ENCODE results near the gene SECISBP2.

GRCh38 chr9:89317282-89317681 lies 1.0 kb upstream of the SECISBP2 start:
- TF ChIP-seq, protein P1, sequence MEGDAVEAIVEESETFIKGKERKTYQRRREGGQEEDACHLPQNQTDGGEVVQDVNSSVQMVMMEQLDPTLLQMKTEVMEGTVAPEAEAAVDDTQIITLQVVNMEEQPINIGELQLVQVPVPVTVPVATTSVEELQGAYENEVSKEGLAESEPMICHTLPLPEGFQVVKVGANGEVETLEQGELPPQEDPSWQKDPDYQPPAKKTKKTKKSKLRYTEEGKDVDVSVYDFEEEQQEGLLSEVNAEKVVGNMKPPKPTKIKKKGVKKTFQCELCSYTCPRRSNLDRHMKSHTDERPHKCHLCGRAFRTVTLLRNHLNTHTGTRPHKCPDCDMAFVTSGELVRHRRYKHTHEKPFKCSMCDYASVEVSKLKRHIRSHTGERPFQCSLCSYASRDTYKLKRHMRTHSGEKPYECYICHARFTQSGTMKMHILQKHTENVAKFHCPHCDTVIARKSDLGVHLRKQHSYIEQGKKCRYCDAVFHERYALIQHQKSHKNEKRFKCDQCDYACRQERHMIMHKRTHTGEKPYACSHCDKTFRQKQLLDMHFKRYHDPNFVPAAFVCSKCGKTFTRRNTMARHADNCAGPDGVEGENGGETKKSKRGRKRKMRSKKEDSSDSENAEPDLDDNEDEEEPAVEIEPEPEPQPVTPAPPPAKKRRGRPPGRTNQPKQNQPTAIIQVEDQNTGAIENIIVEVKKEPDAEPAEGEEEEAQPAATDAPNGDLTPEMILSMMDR (conservative IDR thresholded peaks at IDR 0.05; ENCODE audit: low read depth in 2 of 2) = no peak
- TF ChIP-seq EZH2 (IDR thresholded peaks at IDR 0.05; ENCODE audit: low read depth, unreplicated experiment) (no peak), EZH2phosphoT487 (IDR thresholded peaks at IDR 0.05; ENCODE audit: unreplicated experiment) (no peak), POLR2AphosphoS5 (IDR thresholded peaks at IDR 0.05; ENCODE audit: low read depth) (no peak; the same call in 1 of the 2 replicates)

Measured in GM23338 (cell line).